Measurements from ENCODE around the gene TMEM178B.

Gene TMEM178B

DNA sequence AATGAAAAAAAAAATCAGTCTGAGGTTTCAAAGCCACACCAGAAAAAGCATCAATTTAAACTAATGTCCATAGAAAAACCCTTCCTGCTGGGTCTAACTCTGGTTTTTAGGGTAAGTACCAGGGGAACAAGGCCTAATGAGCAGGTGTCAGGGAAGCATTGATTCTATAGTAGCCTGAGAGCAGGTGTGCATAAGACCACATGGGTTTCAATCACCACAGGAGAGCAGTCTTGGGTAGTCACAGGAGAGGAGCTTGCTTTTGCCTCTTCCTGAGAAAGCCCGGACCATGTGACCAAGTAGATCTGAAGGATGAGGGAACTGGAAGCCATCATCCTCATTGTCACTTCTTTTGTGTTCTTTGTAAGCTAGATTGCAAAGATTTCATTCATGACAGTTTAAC, 411.0 kb downstream of the TMEM178B start:
- DNase-seq (ENCODE audit: low read depth), result no peak
- TF ChIP-seq, protein P1, sequence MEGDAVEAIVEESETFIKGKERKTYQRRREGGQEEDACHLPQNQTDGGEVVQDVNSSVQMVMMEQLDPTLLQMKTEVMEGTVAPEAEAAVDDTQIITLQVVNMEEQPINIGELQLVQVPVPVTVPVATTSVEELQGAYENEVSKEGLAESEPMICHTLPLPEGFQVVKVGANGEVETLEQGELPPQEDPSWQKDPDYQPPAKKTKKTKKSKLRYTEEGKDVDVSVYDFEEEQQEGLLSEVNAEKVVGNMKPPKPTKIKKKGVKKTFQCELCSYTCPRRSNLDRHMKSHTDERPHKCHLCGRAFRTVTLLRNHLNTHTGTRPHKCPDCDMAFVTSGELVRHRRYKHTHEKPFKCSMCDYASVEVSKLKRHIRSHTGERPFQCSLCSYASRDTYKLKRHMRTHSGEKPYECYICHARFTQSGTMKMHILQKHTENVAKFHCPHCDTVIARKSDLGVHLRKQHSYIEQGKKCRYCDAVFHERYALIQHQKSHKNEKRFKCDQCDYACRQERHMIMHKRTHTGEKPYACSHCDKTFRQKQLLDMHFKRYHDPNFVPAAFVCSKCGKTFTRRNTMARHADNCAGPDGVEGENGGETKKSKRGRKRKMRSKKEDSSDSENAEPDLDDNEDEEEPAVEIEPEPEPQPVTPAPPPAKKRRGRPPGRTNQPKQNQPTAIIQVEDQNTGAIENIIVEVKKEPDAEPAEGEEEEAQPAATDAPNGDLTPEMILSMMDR (IDR thresholded peaks at IDR 0.05; ENCODE audit: control insufficient read depth, insufficient read depth, low read depth, low read length, missing control alignments), result no peak
- no peak overlapping the region for H3K4me3 ChIP-seq (ENCODE audit: control insufficient read depth, low read depth, low read length)

- DNase-seq (ENCODE audit: low read depth), result no peak
- no peak overlapping the region for H3K4me3 ChIP-seq (ENCODE audit: control insufficient read depth, low read depth, low read length)
- TF ChIP-seq, protein P1 (IDR thresholded peaks at IDR 0.05; ENCODE audit: control insufficient read depth, insufficient read depth, low read depth, low read length, missing control alignments), result no peak
Measured at GRCh38 chr7:141486959-141487358, 413.1 kb downstream of the TMEM178B start.

- TF ChIP-seq, protein P1 (IDR thresholded peaks at IDR 0.05; ENCODE audit: control insufficient read depth, insufficient read depth, low read depth, low read length, missing control alignments), result no peak
- DNase-seq (ENCODE audit: low read depth), result no peak
- H3K4me3 ChIP-seq (ENCODE audit: control insufficient read depth, low read depth, low read length), result no peak overlapping the region
Measured at GRCh38 chr7:141490474-141490873, 416.6 kb downstream of the TMEM178B start.

- TF ChIP-seq, protein P1 (IDR thresholded peaks at IDR 0.05; ENCODE audit: control insufficient read depth, insufficient read depth, low read depth, low read length, missing control alignments), result no peak
- no peak for DNase-seq (ENCODE audit: low read depth)
- no peak overlapping the region for H3K4me3 ChIP-seq (ENCODE audit: control insufficient read depth, low read depth, low read length)
Measured at GRCh38 chr7:141495057-141495456, 421.2 kb downstream of the TMEM178B start.

- no peak for DNase-seq (ENCODE audit: low read depth)
- TF ChIP-seq, protein P1 (IDR thresholded peaks at IDR 0.05; ENCODE audit: control insufficient read depth, insufficient read depth, low read depth, low read length, missing control alignments), result no peak
- H3K4me3 ChIP-seq (ENCODE audit: control insufficient read depth, low read depth, low read length), result no peak overlapping the region
Measured at GRCh38 chr7:141497391-141497790, 423.5 kb downstream of the TMEM178B start.

GRCh38 chr7:141500608-141501007, 426.7 kb downstream of the TMEM178B start:
- DNase-seq (ENCODE audit: low read depth), result no peak
- no peak overlapping the region for H3K4me3 ChIP-seq (ENCODE audit: control insufficient read depth, low read depth, low read length)
- TF ChIP-seq, protein P1 (IDR thresholded peaks at IDR 0.05; ENCODE audit: control insufficient read depth, insufficient read depth, low read depth, low read length, missing control alignments), result no peak

DNA sequence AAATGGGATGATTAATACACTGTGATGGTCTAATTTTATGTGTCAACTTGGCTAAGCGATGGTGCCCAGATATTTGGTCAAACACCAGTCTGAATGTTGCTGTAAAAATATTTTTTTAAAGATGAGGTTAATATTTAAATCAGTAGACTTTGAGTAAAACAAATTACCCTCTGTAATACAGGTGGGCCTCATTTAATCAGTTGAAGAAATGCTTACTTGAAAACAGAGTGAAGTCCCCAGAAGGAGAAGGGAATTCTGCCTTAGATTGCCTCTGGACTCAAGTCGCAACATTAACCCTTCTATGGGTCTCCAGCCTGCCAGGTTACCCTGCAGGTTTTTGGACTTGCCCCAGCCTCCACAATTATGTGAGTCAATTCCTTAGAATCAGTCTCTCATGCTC, 427.6 kb downstream of the TMEM178B start:
- DNase-seq (ENCODE audit: low read depth), result no peak
- no peak overlapping the region for H3K4me3 ChIP-seq (ENCODE audit: control insufficient read depth, low read depth, low read length)
- TF ChIP-seq, protein P1 (IDR thresholded peaks at IDR 0.05; ENCODE audit: control insufficient read depth, insufficient read depth, low read depth, low read length, missing control alignments), result no peak
